CD1c-positive myeloid dendritic cell (primary cell): ENCODE data around the gene KRTCAP2.
"Not testable (repeated sequence)": the region's sequence is repeated elsewhere in the genome, so short reads cannot be mapped to it uniquely, and the experiment has no call there.

Experiments used
- DNase-seq: peaks from one replicate; pipeline ENCODE4 v3.0.0-alpha.2; 2016; ENCODE audit errors: extremely low spot score

KRTCAP2 gene

DNA sequence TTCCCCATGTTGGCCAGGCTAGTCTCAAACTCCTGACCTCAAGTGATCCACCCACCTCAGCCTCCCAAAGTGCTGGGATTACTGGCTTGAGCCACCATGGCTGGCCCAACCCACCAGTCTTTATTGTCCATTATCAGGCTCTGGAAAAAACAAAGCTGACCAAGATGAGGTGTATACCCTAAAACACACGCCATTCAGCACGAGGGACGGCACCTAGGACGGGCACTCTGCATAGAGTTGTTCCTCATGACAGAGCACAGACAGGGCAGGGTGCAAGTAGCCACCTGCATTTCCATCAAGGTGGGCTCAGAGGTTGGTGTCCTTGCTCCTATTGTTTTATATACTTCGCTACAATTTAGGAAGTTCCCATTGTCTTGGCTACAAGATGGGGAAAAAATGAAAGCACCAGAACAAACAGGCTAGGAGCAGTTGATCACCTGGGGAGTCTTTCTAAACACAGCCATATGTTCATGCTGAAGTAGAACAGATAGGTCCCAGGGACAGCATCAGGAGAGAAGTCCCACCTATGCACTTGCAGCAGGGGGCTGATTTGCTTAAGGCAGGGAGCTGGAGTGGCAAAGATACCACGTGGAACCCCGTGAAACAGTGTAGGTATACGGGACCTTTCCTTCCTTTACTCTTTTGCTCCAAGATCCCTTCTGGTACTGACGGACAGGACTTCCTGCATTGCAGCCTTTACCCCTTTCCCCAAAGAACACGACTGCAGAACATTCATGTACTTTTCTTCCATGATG, 4.5 kb downstream of the KRTCAP2 start:
- no peak for DNase-seq

- not testable (repeated sequence) for DNase-seq
Measured at GRCh38 chr1:155168105-155168445, 5.0 kb downstream of the KRTCAP2 start.

- peak; percentile 95 for DNase-seq
Measured at GRCh38 chr1:155167166-155168104, 5.7 kb downstream of the KRTCAP2 start.

GRCh38 chr1:155166471-155167165, 6.5 kb downstream of the KRTCAP2 start:
- DNase-seq: no peak

GRCh38 chr1:155166051-155166470, 7.0 kb downstream of the KRTCAP2 start:
- no peak for DNase-seq

DNA sequence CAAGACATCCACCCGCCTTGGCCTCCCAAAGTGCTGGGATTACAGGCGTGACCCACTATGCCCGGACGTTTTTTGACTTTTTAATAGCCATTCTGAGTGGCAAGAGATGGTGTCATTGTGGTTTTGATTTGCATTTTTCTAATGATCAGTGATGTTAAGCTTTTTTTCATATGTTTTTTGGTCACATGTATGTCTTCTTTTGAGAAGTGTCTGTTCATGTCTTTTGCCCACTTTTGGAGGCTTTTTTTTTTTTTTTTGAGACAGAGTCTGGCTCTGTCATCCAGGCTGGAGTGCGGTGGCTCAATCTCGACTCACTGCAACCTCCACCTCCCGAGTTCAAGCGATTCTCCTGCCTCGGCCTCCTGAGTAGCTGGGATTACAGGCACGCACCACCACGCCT, 8.5 kb downstream of the KRTCAP2 start:
- DNase-seq: not testable (repeated sequence)

DNA sequence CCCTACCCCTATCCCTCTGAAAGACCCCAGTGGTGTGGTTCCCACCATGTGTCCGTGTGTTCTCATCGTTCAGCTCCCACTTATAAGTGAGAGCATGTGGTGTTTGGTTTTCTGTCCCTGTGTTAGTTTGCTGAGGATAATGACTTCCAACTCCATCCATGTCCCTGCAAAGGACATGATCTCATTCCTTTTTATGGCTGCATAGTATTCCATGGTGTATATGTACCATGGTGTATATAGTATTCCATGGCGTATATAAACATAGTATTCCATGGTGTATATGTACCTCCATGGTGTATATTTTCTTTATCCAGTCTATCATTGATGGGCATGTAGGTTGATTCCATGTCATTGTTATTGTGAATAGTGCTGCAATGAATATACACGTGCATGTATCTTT, 9.3 kb downstream of the KRTCAP2 start:
- DNase-seq: not testable (repeated sequence)

DNA sequence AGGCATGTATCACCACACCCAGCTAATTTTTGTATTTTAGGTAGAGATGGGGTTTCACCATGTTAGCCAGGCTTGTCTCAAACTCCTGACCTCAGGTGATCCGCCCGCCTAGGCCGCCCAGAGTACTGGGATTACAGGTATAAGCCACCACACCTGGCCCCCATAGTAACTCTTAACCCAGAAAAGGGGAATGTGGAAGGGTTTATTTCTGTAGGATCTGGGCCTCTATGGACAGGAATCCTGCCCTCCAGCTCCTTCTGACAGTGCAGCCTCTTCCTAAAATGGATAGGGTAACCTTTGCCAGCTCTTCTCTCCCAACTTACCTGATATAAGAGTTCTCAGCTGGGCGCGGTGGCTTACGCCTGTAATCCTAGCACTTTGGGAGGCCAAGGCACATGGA, 10.5 kb downstream of the KRTCAP2 start:
- not testable (repeated sequence) for DNase-seq

GRCh38 chr1:155160128-155160527, 13.0 kb downstream of the KRTCAP2 start:
- DNase-seq: no peak

DNA sequence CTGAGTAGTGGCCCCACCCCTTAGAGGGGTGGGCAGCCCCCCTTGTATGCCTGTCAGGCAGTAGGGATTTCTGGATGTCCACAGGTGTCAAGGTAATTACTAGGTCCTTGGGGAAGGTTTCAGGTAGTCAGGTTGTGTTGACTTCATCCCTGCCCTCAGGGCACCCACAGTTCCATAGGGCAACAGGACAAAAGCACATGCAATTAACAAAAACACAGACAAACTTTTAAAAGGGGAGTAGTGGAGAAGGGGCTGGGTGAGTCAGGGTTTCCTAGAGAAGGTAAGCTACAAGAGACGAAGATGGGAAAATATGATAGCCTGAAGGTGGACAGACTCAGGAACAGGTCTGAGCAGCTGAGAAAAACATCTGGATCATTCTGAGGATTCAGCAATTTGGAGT, 14.1 kb downstream of the KRTCAP2 start:
- DNase-seq: no peak

DNA sequence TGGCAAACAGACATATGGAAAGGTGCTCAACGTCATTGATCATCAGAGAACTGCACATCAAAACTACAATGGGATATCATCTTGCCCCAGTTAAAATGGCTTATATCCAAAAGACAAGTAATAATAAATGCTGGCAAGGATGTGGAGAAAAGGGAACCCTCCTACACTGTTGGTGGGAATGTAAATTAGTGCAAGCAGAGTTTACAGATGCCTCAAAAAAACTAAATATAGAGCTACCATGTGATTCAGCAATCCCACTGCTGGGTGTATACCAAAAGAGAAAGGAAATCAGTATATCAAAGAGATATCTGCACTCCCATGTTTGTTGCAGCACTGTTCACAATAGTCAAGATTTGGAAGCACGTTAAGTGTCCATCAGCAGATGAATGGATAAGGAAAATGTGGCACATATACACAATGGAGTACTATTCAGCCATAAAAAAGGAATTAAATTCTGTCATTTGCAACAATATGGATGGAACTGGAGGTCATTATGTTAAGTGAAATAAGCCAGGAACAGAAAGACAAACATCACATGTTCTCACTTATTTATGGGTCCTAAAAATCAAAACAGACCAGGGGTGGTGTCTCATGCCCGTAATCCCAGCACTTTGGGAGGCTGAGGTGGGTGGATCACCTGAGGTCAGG, 17.0 kb downstream of the KRTCAP2 start:
- peak; percentile 25 for DNase-seq

- no peak for DNase-seq
Measured at GRCh38 chr1:155145491-155145890, 27.6 kb downstream of the KRTCAP2 start.

DNA sequence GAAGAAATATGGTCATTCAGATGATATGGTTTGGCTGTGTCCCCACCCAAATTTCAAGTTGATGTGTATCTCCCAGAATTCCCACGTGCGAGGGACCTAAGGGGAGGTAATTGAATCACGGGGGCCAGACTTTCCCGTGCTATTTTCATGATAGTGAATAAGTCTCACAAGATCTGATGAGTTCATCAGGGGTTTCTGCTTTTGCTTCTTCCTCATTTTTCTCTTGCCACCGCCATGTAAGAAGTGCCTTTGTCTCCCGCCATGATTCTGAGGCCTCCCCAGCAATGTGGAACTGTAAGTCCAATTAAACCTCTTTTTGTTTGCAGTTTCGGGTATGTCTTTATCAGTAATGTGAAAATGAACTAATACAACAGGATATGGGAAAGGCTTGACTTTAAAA, 31.4 kb downstream of the KRTCAP2 start:
- peak; percentile 81 for DNase-seq

GRCh38 chr1:155140630-155140953, 32.5 kb downstream of the KRTCAP2 start:
- DNase-seq: no peak

- DNase-seq: peak; percentile 94
Measured at GRCh38 chr1:155139895-155140629, 33.0 kb downstream of the KRTCAP2 start, which contains the start of gene DPM3. Gene DPM3 (minus strand): TSS chr1:155140531. CDS start chr1:155140240, 291 bp downstream.

- DNase-seq: no peak
Measured at GRCh38 chr1:155137154-155137949, 35.8 kb downstream of the KRTCAP2 start.

DNA sequence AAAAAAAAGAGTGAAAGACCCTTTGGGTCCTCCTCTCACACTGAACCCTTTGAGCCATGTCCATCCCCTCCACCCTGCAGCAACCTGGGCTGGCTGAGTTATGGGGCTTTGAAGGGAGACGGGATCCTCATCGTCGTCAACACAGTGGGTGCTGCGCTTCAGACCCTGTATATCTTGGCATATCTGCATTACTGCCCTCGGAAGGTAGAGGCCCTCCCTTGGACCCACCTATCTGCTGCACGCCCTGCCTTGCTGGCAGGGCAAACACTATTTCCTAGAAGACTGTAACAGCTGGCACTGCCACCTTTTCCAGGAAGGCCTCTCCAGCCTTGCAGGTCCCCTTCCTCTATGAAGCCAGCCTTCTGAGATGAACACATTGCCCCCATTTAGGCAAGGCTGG, 36.4 kb downstream of the KRTCAP2 start:
- peak; percentile 16 for DNase-seq

DNA sequence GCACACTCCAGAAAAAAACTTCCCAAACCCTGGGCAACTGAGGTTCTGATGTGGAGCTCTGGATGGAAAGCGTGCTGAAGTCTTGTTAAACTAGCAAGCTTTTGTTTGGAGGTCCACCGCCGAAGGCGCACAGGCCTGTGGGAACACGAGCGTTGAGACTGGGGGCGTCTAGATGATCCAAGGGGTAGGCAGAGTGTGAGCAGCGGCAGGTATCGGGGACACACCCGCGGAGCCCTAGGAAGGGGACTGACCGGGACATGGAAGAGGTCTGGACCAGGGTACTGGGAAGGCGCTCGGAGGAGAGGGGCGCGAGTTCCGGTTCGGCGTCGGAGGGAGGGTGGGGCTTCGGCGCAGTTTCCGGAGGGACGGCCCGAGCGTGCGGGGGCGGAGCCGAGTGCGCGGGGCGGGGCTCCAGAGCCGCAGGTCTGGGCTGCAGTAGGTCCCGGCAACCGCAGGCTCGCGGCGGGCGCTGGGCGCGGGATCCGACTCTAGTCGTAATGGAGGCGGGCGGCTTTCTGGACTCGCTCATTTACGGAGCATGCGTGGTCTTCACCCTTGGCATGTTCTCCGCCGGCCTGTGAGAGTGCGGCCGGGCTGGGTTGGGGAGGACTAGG, 37.6 kb downstream of the KRTCAP2 start, which contains the start of gene SLC50A1:
TSS of gene SLC50A1 (plus strand) at position 438 of the 614 bp plus-strand sequence. CDS start at position 498, 60 bp downstream.
- peak; percentile 98 for DNase-seq

DNA sequence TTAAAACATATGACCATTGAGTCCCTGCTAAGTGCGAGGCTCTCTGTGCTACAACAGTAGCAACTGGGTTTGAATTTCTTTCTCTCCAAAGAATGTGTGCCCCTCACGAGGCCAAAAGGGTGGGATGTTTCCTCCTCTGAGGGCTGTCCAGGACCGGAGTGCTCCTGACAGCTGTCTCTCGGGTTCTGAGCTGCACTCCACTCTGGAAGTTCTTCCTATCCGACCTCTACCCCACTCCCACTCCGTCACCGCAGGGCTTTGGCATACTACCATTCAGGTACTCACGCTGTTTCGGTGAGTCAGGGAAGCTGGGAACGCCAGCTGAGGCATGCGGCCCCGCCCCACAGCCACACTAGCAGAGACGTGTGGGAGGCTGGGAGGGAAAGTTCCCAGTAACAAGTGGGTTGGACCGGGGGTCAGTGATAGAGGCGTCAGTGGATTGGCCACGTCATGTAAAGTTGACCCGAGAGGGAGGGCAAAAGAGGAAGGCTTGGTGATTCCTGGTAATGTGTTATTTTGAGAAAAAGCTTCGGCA, 38.2 kb downstream of the KRTCAP2 start:
- peak; percentile 98 for DNase-seq
